ENCODE results near the gene TARS2.

TARS2 gene

DNA sequence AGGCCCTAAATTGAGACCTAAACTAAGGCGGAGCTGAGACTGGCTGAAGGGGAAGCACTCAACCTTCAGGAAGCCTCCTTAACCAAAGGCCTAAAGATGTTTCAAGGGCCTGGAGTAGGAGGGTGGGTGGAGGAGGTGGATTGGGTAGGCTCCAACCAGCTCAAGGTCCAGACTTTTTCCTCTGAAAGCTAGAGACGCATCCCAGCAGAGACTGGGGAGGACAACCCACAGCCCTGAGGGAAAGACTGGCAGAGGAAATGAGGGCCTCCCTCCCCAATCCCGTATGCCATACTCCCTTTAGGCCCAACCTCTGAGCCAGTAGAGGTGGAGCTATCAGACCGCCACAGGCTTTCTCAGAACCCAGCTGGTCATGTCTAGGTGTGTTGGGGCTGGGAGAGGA, 21.8 kb downstream of the TARS2 start:
- DNase-seq: no peak

DNA sequence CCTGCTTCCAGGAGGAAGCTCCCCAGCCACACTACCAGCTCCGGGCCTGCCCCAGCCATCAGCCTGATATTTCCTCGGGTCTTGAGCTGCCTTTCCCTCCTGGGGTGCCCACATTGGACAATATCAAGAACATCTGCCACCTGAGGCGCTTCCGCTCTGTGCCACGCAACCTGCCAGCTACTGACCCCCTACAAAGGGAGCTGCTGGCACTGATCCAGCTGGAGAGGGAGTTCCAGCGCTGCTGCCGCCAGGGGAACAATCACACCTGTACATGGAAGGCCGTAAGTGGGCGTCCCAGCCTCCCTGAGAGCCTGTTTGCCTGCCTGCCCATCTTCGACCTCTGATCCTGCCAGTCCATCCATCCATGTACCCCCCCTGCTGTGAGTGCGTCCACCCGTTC, 24.3 kb downstream of the TARS2 start:
- no peak for DNase-seq

DNA sequence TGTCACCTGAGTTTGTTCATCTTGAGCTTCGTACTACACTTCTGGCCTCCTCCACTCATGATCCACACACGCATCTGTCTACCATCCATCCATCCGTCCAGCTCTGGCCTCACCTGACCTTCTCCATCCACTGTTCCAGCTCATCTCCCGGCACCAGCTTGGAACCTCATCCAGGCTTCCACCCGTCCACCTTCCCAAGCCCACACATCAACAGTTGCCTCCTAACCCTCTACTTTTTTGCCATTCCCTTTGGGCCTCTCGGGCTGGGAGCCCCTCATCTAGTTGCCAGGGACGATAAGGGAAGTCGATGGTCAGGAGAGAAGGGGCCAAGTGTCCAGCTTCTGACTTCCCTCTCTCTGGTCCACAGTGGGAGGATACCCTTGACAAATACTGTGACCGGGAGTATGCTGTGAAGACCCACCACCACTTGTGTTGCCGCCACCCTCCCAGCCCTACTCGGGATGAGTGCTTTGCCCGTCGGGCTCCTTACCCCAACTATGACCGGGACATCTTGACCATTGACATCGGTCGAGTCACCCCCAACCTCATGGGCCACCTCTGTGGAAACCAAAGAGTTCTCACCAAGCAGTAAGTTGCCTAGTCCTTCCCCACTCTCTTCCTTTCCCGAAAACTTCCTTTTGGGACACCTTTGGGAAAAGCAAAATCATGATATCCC, 24.9 kb downstream of the TARS2 start:
- no peak for DNase-seq

DNA sequence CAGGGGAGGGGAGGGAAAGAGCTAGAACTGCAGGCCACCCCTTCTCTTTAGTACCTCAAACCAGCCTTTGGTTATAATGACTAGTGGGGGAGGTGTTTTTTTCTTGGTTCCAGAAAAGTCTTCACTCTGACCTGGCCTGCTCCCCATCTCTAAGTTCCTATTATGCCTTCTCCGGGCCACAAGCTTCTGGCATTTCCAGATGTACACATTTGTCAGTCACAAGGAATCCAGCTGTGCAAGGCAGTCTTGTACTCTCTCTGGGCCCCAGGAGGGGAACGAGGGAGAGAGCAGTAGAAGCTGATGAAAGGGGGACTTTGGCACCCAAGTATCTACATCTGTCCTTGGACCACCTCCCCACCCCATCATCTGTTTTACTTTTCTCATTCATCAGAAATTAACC, 25.6 kb downstream of the TARS2 start:
- DNase-seq: no peak

DNA sequence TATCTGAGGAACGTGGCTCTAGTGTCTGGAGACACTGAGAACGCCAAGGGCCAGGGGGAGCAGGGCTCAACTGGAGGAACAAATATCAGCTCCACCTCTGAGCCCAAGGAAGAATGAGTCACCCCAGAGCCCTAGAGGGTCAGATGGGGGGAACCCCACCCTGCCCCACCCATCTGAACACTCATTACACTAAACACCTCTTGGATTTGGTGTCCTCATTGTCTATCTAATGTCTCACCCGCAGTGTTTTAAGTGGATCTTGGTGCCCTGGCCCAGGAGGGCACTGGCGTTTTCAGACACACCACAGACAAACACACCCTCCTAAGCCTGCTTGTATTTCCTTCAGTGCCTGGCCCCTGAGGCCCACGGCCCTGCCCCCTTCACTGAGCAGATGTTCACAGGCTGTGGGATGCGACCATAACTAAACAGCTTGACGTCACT, 26.2 kb downstream of the TARS2 start:
- DNase-seq: no peak

DNA sequence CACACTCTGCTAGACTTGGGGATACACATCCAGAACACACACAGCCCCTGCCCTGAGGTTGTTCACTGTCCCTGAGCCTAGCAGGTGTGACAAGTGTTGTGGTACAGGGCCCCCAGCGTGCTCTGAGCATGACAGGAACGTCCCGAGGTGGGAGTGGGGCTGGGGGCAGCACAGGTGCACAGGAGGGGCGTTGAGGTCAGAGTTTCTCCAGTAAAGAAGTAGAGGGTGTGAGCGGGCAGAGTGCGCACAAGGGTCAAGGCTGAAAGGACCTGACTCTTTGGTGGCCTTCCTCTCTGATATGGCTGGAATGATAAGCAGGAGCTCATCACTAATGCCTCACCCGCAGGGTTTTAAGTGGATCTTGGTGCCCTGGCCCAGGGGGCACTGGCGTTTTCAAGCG, 27.0 kb downstream of the TARS2 start:
- DNase-seq: no peak

DNA sequence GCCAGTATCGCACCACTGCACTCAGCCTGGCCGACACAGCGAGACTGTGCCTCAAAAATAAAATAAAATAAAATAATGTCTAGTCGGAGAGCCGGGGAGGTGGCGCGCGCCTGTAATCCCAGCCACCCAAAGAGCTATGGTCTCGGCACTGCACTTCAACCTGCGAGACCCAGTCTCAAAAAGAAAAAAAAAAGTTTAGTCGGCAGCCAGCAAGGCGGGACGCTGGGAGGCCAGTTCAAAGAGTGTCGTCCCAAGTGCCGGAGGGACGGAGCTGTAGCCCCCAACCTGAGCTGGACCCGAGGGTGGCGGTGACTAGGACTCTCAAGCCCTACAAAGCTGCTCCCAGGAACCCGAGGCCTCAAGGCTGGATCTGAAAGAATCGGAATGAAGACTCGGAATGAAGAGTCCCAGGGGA, 27.7 kb downstream of the TARS2 start:
- no peak for DNase-seq

DNA sequence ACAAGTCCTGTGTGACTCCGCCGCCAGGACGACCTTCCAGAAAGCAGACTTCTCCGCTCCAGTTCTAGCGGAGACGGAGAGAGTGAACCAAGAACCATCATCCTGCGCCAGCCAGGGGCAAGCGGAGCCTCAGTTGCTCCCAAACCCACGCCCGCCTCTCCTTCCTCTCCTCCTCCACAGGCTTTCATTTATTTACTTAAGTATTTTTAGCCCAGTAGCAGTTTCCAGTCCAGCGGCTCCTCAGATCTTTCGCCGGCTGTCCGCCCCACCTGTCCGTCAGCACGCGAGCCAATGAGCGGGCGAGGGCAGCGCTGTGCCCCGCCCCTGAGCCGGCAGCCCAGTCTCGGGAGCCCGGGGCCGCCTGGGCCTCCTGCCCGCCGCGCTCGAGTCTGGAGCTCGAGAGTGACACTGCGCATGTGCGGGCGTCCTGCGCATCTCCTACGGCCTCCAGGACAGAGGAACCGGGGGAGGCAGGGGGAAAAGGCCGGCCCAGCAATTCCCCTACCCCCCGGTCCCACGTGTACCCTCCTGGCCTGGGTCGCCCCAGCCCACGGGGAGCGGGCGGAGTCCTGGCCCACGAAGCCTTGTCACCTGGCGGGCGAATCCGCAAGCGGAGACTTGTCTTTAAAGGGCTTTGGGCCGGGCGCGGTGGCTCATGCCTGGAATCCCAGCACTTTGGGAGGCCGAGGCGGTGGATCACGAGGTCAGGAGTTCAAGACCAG, 28.3 kb downstream of the TARS2 start, which contains the start of gene FALEC:
TSS of gene FALEC (plus strand) at position 425 of the 722 bp plus-strand sequence.
- peak; percentile 97 for DNase-seq

DNA sequence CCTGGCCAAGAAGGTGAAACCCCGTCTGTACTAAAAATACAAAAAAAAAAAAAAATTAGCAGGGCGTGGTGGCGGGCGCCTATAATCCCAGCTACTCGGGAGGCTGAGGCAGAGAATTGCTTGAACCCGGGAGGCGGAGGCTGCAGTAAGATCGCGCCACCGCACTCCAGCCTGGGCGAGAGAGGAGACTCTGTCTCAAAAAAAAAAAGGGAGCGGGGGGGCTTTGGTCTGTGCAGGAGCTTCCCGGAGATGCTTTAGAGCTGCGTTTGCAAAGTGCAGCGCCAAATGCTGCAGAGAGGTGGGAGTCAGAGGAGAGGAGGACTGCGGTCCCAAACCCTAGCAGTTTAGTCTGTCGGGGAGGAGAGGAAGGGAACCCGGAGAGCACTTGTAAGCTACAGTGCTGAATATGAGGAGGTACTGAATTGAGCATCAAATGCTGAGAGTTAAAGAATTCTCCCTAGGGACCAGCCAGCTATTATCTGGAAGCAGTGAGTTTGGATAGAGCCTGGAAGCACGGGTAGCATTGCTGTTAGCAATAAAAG, 28.9 kb downstream of the TARS2 start:
- DNase-seq: no peak

DNA sequence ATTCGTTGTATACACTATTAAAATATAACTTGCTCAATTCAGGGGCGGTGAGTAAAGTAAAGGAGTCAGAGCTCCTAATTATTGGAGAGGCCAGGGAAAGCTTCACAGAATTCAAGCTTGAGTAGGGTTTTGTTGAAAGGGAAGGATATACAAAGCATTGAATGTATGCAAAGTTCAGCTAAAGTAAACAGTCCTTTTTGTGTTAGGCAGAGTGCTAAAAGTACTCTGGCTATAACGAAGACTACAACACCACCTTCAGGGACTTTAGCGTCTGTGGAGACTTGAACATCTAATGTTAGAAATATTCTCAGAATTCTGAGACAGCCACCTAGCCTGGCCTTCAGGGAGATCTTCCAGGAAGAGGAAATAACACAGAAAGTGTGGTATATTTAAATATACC, 29.4 kb downstream of the TARS2 start:
- no peak for DNase-seq

DNA sequence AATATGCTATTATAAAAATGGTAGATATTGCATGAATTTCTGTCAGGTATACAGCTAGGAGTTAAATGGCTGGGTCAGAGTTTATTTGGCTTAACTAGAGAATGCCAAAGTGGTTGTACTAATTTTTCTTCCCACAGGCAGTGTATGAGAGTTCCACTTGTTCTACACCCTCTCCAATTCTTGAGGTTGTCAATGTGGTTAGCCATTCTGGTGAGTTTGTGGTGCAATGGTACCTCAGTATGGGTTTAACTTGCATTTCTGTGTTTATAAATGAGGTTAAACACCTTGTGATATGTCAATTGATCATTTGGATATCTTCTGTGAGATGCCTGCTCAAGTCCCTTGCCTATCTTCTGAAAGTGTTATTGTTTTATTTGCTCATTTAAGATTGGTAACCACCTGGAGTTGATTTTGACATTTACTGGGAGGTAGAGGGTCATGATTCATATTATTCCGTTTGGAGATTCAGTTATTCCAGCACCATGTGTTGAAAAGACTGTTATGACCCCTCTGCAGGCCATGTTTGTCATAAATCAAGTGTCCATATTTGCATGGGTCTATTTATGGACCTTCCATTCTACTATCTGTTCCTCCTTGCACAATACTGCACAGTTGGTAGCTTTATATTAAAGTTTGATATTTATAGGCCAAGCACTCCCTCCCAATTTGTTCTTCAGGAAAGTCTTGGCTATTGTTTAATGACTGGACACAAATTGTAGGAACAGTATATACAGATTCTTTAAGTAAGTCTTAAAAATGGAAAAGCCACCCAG, 34.2 kb downstream of the TARS2 start:
- DNase-seq: no peak

DNA sequence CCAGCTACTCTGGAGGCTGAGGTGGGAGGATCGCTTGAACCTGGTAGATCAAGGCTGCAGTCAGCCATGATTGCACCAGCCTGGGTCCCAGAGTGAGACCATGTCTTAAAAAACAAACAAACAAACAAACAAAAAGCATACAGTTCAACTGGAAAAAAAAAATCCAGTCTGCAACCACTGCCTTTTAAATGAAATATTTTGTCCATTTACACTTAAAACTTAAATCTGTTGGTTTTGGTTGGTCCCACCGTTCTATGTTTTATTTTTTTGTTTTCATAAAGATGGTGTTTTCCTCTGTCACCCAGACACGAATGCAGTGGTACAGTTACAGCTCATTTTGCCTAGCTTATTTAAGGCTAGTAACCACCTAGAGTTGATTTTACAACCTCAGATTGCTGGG, 38.1 kb downstream of the TARS2 start:
- no peak for DNase-seq

DNA sequence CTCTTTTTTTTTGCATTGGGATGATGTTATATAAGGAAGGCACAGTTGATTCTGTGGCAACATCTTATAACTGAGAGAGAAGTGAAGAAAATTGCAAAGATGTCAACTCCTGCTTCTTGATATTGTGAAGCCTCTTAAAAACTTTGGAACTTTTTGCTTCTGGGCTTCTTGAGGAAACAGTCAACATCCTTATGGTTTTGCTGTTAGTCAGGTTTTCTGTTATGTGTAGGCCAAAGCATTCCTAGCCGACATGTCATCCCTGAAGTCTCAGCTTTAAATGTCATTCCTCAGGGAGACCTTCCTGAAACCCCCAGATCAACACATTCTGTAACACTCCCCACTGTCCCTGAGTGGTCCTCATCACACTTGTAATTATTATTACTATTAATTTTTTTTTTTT, 41.0 kb downstream of the TARS2 start:
- no peak for DNase-seq

DNA sequence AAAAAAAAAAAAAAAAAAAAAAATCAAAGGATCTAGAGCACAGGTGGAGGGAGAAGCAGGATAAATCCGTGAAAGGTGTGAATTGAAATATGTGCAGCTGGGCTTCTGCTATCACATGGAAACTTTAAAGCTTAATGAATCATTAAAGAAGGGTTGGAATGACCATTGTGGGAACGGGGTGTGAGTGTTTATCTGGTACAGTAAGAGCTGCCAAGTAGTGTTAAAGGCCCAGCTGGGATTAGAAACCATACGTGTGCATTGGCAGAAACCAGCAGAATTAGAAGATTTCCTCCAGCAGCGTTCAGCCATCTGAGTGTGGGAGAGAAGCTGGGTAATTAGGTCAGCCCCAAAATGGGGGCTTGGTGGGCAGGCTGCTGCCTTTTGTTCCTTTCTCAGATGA, 41.8 kb downstream of the TARS2 start:
- DNase-seq: no peak

DNA sequence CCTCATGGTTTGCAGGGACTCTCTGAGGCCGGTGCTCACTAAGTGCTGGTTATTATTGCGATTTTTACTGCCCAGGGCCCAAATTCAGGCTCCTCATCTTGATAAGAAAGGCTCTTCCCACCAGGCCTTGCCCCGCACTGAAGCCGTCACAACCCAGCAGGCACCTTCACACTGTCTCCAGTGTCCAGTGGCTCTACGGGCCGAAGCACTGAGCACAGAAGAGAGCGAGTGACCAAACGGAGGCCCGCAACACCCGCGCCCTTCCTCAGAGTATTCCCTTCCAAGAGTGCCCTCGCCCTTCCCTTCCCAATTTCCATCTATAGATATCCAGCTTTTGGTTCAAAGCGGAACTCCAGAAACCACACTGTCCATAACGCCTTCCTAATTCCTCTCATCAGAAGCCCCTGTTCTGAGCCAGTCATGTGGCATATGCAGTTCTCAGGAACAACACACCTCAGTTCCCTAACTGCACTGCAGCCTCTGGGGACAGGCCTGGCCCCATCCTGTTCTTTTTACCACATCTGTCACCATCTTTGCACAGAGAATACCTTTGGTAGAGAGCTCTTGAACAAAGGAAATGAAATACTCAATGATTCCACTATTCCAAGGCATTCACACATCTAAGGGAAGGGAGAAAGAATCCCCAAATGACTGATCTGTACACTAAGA, 43.4 kb downstream of the TARS2 start:
- DNase-seq: no peak

DNA sequence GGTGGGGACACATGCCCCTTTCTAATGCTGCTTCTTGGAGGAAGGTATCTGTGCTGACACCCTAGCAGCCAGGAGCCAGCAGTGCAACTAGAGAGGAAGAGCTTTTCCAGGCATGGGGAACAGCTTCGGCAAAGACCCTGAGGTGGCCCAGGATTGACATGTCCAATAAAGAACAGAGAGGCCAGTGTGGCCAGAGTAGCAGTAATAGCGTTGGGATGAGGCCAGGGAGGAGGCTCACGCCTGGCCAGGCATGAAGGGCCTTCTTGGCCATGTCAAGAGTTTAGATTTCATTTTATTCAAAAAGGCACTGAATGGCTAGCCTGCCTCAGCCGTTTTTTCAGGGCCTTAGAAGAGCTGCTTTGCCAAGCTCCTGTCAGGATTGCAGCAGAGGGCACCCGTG, 45.6 kb downstream of the TARS2 start:
- DNase-seq: no peak

DNA sequence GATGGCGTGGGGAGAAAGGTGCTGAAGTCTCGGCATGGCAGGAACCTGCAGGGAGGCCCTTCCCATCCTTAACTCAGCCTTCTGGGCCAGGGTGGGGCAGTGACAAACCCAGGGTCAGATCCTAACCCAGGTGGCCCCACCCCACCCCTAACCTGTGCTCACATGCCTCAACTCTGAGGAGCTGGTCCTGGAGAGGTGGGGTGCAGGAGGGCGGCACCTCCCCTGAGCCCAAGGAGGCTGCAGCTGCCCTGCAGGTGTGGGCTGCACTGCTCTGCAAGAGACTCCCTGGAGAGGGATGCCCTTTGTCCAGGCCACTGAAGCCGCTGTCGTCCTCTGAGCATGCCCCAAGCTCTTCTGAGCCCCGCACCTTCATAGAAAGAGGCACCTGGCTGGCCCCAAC, 46.8 kb downstream of the TARS2 start:
- DNase-seq: no peak

DNA sequence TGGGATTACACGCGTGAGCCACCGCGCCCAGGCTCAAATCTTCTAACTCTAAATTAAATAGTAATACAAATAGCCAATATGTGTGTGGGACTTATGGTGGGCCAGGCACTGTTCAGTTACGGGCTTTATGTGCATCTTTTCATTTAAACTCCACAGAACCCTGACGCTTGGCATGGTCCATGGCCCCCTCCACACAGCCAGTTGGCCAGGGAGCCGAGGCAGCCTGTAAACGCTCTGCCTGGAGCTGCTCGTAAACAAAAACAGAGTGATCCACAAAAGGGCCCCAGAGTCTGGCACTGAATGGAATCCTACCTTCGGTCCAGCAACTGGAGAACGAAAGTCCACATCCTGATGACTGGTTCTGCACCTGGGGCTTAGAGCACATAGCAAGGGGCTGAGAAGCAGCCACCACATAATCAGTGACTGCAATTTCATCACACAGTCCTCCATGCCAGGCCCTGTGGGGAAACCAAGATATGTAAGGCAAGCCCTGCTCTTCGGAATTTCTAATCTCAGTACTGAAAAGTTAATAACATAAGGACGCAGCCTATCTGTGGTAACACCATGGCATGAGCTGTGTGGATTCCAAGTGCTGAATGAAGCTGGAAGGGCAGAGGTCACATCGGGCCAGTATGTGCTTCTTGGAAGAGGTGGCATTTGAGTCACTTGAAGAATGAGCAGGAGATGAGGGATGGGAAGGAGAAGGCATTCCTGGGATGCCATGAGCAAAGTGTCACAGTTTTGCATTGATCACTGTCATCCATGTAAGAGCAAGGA, 48.5 kb downstream of the TARS2 start:
- DNase-seq: no peak

DNA sequence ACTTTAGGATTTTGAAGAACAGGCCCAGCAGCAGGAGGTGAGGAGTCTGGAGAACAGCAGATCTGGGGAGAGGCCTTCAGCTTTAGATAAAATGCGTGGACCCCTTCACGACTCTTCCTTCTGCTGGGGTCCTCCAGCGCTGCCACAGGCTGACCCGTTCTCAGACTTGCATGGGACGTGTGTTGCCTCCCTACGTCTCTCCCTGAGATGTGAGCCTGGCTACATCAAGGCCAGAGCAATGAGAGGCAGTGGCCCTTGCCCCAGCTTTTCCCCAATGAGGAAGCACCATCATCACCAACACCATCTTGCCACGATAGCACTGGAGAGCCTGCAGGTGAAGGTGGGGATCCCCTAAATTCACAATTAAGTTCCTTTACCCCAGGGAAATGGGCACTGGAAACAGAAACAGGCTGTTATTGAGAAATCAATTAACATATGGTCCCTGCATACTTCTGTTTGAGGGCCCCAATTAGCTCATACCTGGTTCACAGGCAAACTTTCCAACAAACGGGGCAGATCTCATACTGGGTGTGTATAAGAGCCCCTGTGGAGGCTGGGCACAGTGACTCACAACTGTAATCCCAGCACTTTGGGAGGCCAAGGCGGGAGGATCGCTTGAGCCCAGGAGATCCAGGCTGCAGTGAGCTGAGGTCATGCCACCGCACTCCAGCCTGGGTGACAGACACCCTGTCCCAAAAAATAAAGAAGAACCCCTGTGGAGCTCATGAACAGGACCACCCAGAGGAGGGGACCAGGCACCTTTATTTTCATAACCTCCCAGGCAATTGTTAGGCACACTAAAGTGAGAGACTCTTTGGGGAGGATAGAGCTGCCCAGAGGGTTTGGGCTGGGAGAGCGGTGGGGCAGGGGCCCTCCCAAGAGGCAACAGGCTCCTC, 49.9 kb downstream of the TARS2 start:
- DNase-seq: no peak

DNA sequence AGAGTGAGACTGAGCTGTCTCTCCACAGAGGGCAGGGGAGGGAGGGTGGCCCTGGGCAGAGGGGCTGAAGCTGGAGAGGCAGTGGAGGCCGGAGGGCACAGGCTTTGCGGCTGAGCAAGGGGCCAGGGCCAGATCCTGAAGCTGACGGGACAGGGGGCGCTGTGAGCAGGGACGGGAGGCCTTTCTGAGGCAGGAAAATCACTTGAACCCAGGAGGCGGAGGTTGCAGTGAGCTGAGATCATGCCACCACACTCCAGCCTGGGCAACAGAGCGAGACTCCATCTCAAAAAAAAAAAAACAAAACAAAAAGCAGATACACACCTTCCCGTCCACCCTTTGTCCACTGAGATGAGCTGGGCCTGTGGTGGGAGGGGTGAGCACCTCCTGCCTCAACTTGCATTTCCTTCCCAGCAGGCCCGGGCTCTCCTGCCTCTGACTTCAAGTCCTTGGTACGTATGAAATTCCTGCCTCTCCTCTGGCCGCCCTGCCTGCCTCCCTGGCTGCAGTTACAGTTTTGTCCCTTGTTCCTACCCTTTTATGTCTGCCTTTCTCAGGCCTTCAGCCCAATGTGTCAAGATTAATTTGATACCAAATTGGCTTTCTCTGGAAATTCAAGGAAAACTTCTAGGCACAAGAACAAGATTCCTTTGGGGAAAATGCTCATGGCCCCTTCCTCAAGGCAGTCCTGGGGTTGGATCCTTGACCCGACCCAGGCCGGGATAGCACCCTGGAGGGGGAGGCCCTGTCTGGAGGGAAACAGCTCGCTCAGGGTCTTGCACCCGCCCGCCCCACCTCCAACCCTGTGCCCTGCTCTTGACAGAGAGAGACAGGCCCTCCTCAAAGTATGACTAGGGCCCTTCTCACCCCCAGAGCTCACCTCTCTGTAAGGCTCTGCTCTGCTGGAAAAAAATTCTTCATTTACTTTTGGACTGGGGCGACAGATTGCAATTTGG, 50.8 kb downstream of the TARS2 start:
- no peak for DNase-seq

Measured in left hindlimb (tissue), 1 donor.